GM12878 (cell line): Measurements from ENCODE around the gene EPOP. TPM values are rescaled to one million over a fixed set of nuclear protein-coding genes. Genes with fewer than 3 reads are reported as not detected.
A peak's percentile ranks its signal among the peaks of the same experiment; 100 is the strongest.

Source experiments
- ATAC-seq: fragments of 200-7000 bp; cut with Tn5 transposase; 3 replicates; pipeline ENCODE4 v1.9.1; 2020; ENCODE audit warnings: mild to moderate bottlenecking, moderate library complexity
- BruUV-seq: library from RNA; stranded (reverse); fragments of 400-500 nt; replicated peaks from 2 replicates; lab custom pipeline; 2021; lab: Mats Ljungman, UMichigan
- CTCF ChIA-PET: fragments of 300-600 bp; sonication (Branson Sonifier 250); formaldehyde crosslinking; extraction: SDS; loops from one replicate; lab custom pipeline; 2021; ENCODE audit warnings: inconsistent platforms; lab: Yijun Ruan, JAX
- POLR2A ChIA-PET: fragments of 350-600 bp; formaldehyde crosslinking; extraction: SDS; loops from one replicate; lab custom pipeline; 2021; ENCODE audit warnings: inconsistent platforms; lab: Charles Lee
- RAD21 ChIA-PET: fragments of 300-600 bp; sonication (Branson Sonifier 250); formaldehyde crosslinking; loops from one replicate; lab custom pipeline; 2023; ENCODE audit warnings: antibody characterized with exemption; ENCODE audit not compliant: unreplicated experiment; lab: Charles Lee
- SMC1A ChIA-PET: fragments of 300-600 bp; sonication (Branson Sonifier 250); formaldehyde crosslinking; loops from one replicate; lab custom pipeline; 2023; ENCODE audit not compliant: unreplicated experiment, uncharacterized antibody; lab: Charles Lee
- DNase-seq: peaks from one replicate; pipeline ENCODE4 v3.0.0-alpha.2; 2011; ENCODE audit warnings: low read depth, low spot score
- FAIRE-seq: peaks from 3 replicates; lab custom pipeline; 2011; peaks lifted over from hg19 to GRCh38; lab: Jason Lieb, UNC
- H2AFZ ChIP-seq: 2 replicates; pipeline ENCODE4 v1.6.0; 2011; ENCODE audit warnings: low read depth, low read length, control low read depth; ENCODE audit not compliant: control insufficient read depth
- H3K27ac ChIP-seq: 2 replicates; pipeline ENCODE4 v1.5.1; 2011; ENCODE audit warnings: control low read depth; ENCODE audit not compliant: control insufficient read depth, insufficient read depth
- H3K27me3 ChIP-seq, 2 experiments: replicated peaks in 1 of 2; 2 replicates each; pipeline versions ENCODE4 v1.6.0 to v1.6.1; 2011; ENCODE audit warnings: low read length in 1 of 2; ENCODE audit not compliant: control insufficient read depth in 2 of 2, insufficient read depth in 2 of 2
- H3K36me3 ChIP-seq, 2 experiments: 2 replicates each; pipeline ENCODE4 v1.5.1; 2011; ENCODE audit warnings: low read length in 1 of 2; ENCODE audit not compliant: control insufficient read depth in 2 of 2, insufficient read depth in 2 of 2
- H3K4me1 ChIP-seq: 2 replicates; pipeline ENCODE4 v1.6.1; 2011; ENCODE audit warnings: mild to moderate bottlenecking, low read length, moderate library complexity, mixed read lengths; ENCODE audit not compliant: control insufficient read depth, insufficient read depth
- H3K4me2 ChIP-seq: 2 replicates; pipeline ENCODE4 v1.6.0; 2011; ENCODE audit warnings: control low read depth; ENCODE audit not compliant: control insufficient read depth, insufficient read depth
- H3K4me3 ChIP-seq: fragments of 200-600 bp; sonication (generic); 2 replicates; pipeline ENCODE4 v1.5.1; 2016
- H3K79me2 ChIP-seq: 2 replicates; pipeline ENCODE4 v1.6.0; 2011; ENCODE audit warnings: low read length; ENCODE audit not compliant: control insufficient read depth, insufficient read depth
- H3K9ac ChIP-seq: 2 replicates; pipeline ENCODE4 v1.8.0; 2011; ENCODE audit warnings: low read length, control low read depth, mixed read lengths; ENCODE audit not compliant: control insufficient read depth, insufficient read depth
- H3K9me3 ChIP-seq: replicated peaks from 3 replicates; pipeline ENCODE4 v1.5.1; 2011; ENCODE audit warnings: mild to moderate bottlenecking, low read length; ENCODE audit not compliant: control insufficient read depth, insufficient read depth
- H4K20me1 ChIP-seq: 2 replicates; pipeline ENCODE4 v1.6.0; 2011; ENCODE audit not compliant: control insufficient read depth, insufficient read depth
- RELB ChIP-seq: fragments of 450-650 bp; IDR thresholded peaks from 2 replicates; pipeline ENCODE4 v1.6.1; 2017; ENCODE audit warnings: low read depth, mild to moderate bottlenecking, moderate library complexity
- ZNF24 ChIP-seq: fragments of 450-650 bp; IDR thresholded peaks from 2 replicates; pipeline ENCODE4 v1.6.1; 2017; ENCODE audit warnings: antibody characterized with exemption, mild to moderate bottlenecking
- WGBS: methylation state at CpG from one replicate; pipeline ENCODE4 v1.1.6; 2016; ENCODE audit warnings: low lambda C conversion rate; ENCODE audit not compliant: insufficient replicate concordance, insufficient coverage; ENCODE audit errors: missing lambda C conversion rate; 5-methylcytosine and 5-hydroxymethylcytosine counted together
- in situ Hi-C: fragments of 300-500 bp; cut with MboI; formaldehyde crosslinking; loops from 9 replicates; pipeline ENCODE4 v1.14.3; 2018; ENCODE audit warnings: mixed read lengths
- intact Hi-C: fragments of 100-400 bp; cut with micrococcal nuclease; formaldehyde crosslinking; loops from one replicate; pipeline ENCODE4 v1.14.2; 2022; ENCODE audit not compliant: unreplicated experiment
- polyA plus RNA-seq, 11 experiments: library from polyadenylated mRNA; depleted of rRNA in 4 of 11; unstranded in 6 of 11; stranded (reverse) in 5 of 11; fragments of >200 nt; fragmentation: Nextera tagmentation in 4 of 11; fragmentation: Illumina TruSeq in 1 of 11; extraction: Ambion mirVana in 4 of 11; extraction: Trizol in 1 of 11; gene quantifications; 1 replicate in 1 of 11; 2 replicates in 10 of 11; pipeline versions ENCODE4 v1.2.1 to v1.2.3, GENCODE V29; 2011 to 2016; ENCODE audit warnings: inconsistent platforms in 2 of 11, missing spikeins in 2 of 11, low read depth in 1 of 11
- total RNA-seq, 4 experiments: library from RNA; depleted of rRNA in 3 of 4; stranded (reverse); fragments of >200 nt in 3 of 4; fragmentation: Illumina TruSeq in 1 of 4; extraction: Trizol in 1 of 4; gene quantifications; 2 replicates each; pipeline versions ENCODE4 v1.2.1 to v1.2.3, GENCODE V29; 2013 to 2021

Gene EPOP
- total and polyA plus RNA-seq, 10 of the 15 experiments (the other 5 are each of a cell fraction or from before 2014, with no cell fraction given): 0.53 to 9.0 (median 3.7) TPM

GRCh38 chr17:38697061-38697820 is 22.5 kb upstream of the EPOP start:
- 48% methylated on average over 4 of the region's 4 CpGs for WGBS
- TF ChIP-seq ZNF24: peak; percentile 53; the same call in 1 of the 2 replicates
- no peak for TF ChIP-seq RELB
- in situ Hi-C loops: no loop called here
- RAD21 ChIA-PET: interaction anchor here (0.9 kb wide), 1 partner anchor 19 kb away, joined by 3 read pairs; no protein-coding TSS in a partner anchor
- CTCF ChIA-PET: interaction anchor here (0.8 to 1.5 kb wide), 4 partner anchors 19 to 37 kb away, joined by 3 to 4 read pairs (median 3); no protein-coding TSS in a partner anchor
- H3K79me2 ChIP-seq: no peaks in the 10 kb centered on the region
- FAIRE-seq: no peak
- H3K4me3 ChIP-seq: no peak overlapping the region
- no TSS peak for BruUV-seq
- intact Hi-C loops: no loop called here
- no peak for DNase-seq
- H4K20me1 ChIP-seq: no peaks in the 10 kb centered on the region
- no peak overlapping the region for H3K27ac ChIP-seq
- H3K9ac ChIP-seq: no peak overlapping the region
- H3K9me3 ChIP-seq: no peaks in the 10 kb centered on the region
- H3K27me3 ChIP-seq: no peaks in the 10 kb centered on the region
- H3K4me1 ChIP-seq: peaks cover 30% of the 10 kb centered on the region
- H2AFZ ChIP-seq: no peak overlapping the region
- ATAC-seq: no peak
- SMC1A ChIA-PET: interaction anchor here (2.1 to 2.2 kb wide), 2 partner anchors 9 to 21 kb away, joined by 6 to 8 read pairs; no protein-coding TSS in a partner anchor
- H3K4me2 ChIP-seq: no peak overlapping the region
- no peaks in the 10 kb centered on the region for H3K36me3 ChIP-seq
- POLR2A ChIA-PET: interaction anchor here (1.8 to 1.9 kb wide), 2 partner anchors 8 to 10 kb away, joined by 4 to 7 read pairs; partner anchors contain the start of gene MLLT6
